Measurements from ENCODE around the gene TRAPPC8.

GRCh38 chr18:31880186-31880898 lies 62.6 kb downstream of the TRAPPC8 start:
- no peak for TF ChIP-seq CTCF (IDR thresholded peaks at IDR 0.05; ENCODE audit: low read length)
- TF ChIP-seq EZH2 (IDR thresholded peaks at IDR 0.05; ENCODE audit: borderline replicate concordance, low read length), result no peak
